IMR-90 (cell line): ENCODE results near the gene MAGOH. TPM values are rescaled to one million over a fixed set of nuclear protein-coding genes. Genes with fewer than 3 reads are reported as not detected.

Experiments used
- ATAC-seq: fragments of 200-7000 bp; cut with Tn5 transposase; 2 replicates; pipeline ENCODE4 v1.9.1; 2020; ENCODE audit warnings: low read depth, mild to moderate bottlenecking, moderate library complexity
- BruUV-seq: library from RNA; stranded (reverse); fragments of 400-500 nt; replicated peaks from 2 replicates; lab custom pipeline; 2021; lab: Mats Ljungman, UMichigan
- CTCF ChIA-PET: fragments of 300-600 bp; formaldehyde crosslinking; extraction: SDS; loops from one replicate; lab custom pipeline; 2021; ENCODE audit warnings: antibody characterized with exemption; lab: Yijun Ruan, JAX
- POLR2A ChIA-PET: fragments of 300-600 bp; sonication (Branson Sonifier 250); formaldehyde crosslinking; loops from one replicate; lab custom pipeline; 2022; ENCODE audit warnings: antibody characterized with exemption; ENCODE audit not compliant: unreplicated experiment; lab: Charles Lee
- DNase-seq: peaks from one replicate; pipeline ENCODE4 v3.0.0; 2013
- H2AFZ ChIP-seq: replicated peaks from 2 replicates; pipeline ENCODE3; 2013; ENCODE audit warnings: low read length, mild to moderate bottlenecking; ENCODE audit not compliant: poor library complexity
- H2AK5ac ChIP-seq: 2 replicates; pipeline ENCODE4 v1.6.1; 2013; ENCODE audit warnings: low read depth, low read length, inconsistent platforms
- H2AK9ac ChIP-seq: replicated peaks from 2 replicates; pipeline ENCODE3; 2013; ENCODE audit warnings: mild to moderate bottlenecking, low read depth, low read length, moderate library complexity; ENCODE audit not compliant: poor library complexity
- H2BK120ac ChIP-seq: 2 replicates; pipeline ENCODE4 v1.6.1; 2013; ENCODE audit warnings: low read depth, low read length, inconsistent platforms
- H2BK15ac ChIP-seq: 3 replicates; pipeline ENCODE4 v1.6.1; 2013; ENCODE audit warnings: low read depth, low read length, inconsistent platforms
- H2BK20ac ChIP-seq: 2 replicates; pipeline ENCODE4 v1.6.1; 2013; ENCODE audit warnings: low read depth, mild to moderate bottlenecking, inconsistent platforms, low read length, moderate library complexity
- H2BK5ac ChIP-seq: 2 replicates; pipeline ENCODE4 v1.6.1; 2013; ENCODE audit warnings: mild to moderate bottlenecking, low read depth, low read length, inconsistent platforms; ENCODE audit not compliant: poor library complexity, severe bottlenecking
- H3K14ac ChIP-seq: replicated peaks from 2 replicates; pipeline ENCODE4 v1.6.1; 2013; ENCODE audit warnings: low read depth, low read length, inconsistent platforms
- H3K18ac ChIP-seq: 2 replicates; pipeline ENCODE4 v1.6.1; 2013; ENCODE audit warnings: low read depth, low read length, control low read depth
- H3K23ac ChIP-seq: 2 replicates; pipeline ENCODE4 v1.6.1; 2013; ENCODE audit warnings: low read depth, low read length, inconsistent platforms
- H3K27ac ChIP-seq: 2 replicates; pipeline ENCODE4 v1.5.1; 2013; ENCODE audit warnings: mild to moderate bottlenecking, control low read depth, low read length; ENCODE audit not compliant: insufficient read depth
- H3K27me3 ChIP-seq: 2 replicates; pipeline ENCODE4 v1.6.1; 2013; ENCODE audit warnings: low read length; ENCODE audit not compliant: control insufficient read depth, insufficient read depth
- H3K36me3 ChIP-seq: 2 replicates; pipeline ENCODE4 v1.6.1; 2013; ENCODE audit warnings: low read length, mixed read lengths; ENCODE audit not compliant: control insufficient read depth, insufficient read depth
- H3K4ac ChIP-seq: 2 replicates; pipeline ENCODE4 v1.6.1; 2013; ENCODE audit warnings: low read depth, low read length, inconsistent platforms
- H3K4me1 ChIP-seq: 2 replicates; pipeline ENCODE4 v1.6.1; 2013; ENCODE audit warnings: low read length, mixed read lengths; ENCODE audit not compliant: control insufficient read depth, insufficient read depth
- H3K4me2 ChIP-seq: 2 replicates; pipeline ENCODE4 v1.6.1; 2013; ENCODE audit warnings: low read depth, mild to moderate bottlenecking, control low read depth, low read length, moderate library complexity
- H3K4me3 ChIP-seq: 2 replicates; pipeline ENCODE4 v1.5.1; 2013; ENCODE audit warnings: low read depth, mild to moderate bottlenecking, control low read depth, low read length, moderate library complexity; ENCODE audit not compliant: insufficient read depth
- H3K56ac ChIP-seq: 2 replicates; pipeline ENCODE4 v1.6.1; 2013; ENCODE audit warnings: low read length, inconsistent platforms; ENCODE audit not compliant: insufficient read depth; ENCODE audit errors: extremely low read depth
- H3K79me1 ChIP-seq, 2 experiments: 2 replicates each; pipeline ENCODE4 v1.6.1; 2013; ENCODE audit warnings: low read length in 2 of 2, inconsistent platforms in 1 of 2, low read depth in 1 of 2
- H3K9ac ChIP-seq: 2 replicates; pipeline ENCODE4 v1.6.1; 2013; ENCODE audit warnings: low read depth, low read length, control low read depth
- H3K9me1 ChIP-seq: 2 replicates; pipeline ENCODE4 v1.6.1; 2013; ENCODE audit warnings: low read length, inconsistent platforms; ENCODE audit not compliant: insufficient read depth
- H3K9me3 ChIP-seq: 2 replicates; pipeline ENCODE4 v1.6.1; 2013; ENCODE audit warnings: low read length; ENCODE audit not compliant: control insufficient read depth, insufficient read depth
- H4K20me1 ChIP-seq: 2 replicates; pipeline ENCODE4 v1.6.1; 2013; ENCODE audit warnings: low read length, inconsistent platforms; ENCODE audit not compliant: insufficient read depth
- H4K5ac ChIP-seq: 2 replicates; pipeline ENCODE4 v1.6.1; 2013; ENCODE audit warnings: mild to moderate bottlenecking, low read depth, low read length, control low read depth
- H4K8ac ChIP-seq, 2 experiments: 2 replicates each; pipeline ENCODE4 v1.6.1; 2013; ENCODE audit warnings: low read depth in 2 of 2, low read length in 2 of 2, control low read depth in 1 of 2, inconsistent platforms in 1 of 2
- H4K91ac ChIP-seq: 2 replicates; pipeline ENCODE4 v1.6.1; 2013; ENCODE audit warnings: low read depth, low read length, inconsistent platforms; ENCODE audit not compliant: insufficient read depth
- BHLHE40 ChIP-seq: fragments of 150-350 bp; IDR thresholded peaks from 2 replicates; pipeline ENCODE4 v1.6.1; 2016; ENCODE audit warnings: mild to moderate bottlenecking, low read depth, low read length
- CEBPB ChIP-seq: IDR thresholded peaks from 2 replicates; pipeline ENCODE4 v1.6.1; 2012; ENCODE audit warnings: low read depth, low read length, improper control_type of control experiment
- CHD1 ChIP-seq: IDR thresholded peaks from 2 replicates; pipeline ENCODE4 v1.6.1; 2012; ENCODE audit warnings: low read depth, low read length, improper control_type of control experiment
- CTCF ChIP-seq: conservative IDR thresholded peaks from 2 replicates; pipeline ENCODE4 v1.5.1; 2012; ENCODE audit warnings: mild to moderate bottlenecking, low read depth, low read length, improper control_type of control experiment
- ELK1 ChIP-seq: fragments of 150-350 bp; IDR thresholded peaks from 2 replicates; pipeline ENCODE4 v1.6.1; 2016; ENCODE audit warnings: low read depth, mild to moderate bottlenecking, low read length, moderate library complexity, borderline replicate concordance
- FOS ChIP-seq: fragments of 150-350 bp; IDR thresholded peaks from 2 replicates; pipeline ENCODE4 v1.6.1; 2016; ENCODE audit warnings: low read depth, low read length
- MAFK ChIP-seq: IDR thresholded peaks from 2 replicates; pipeline ENCODE4 v1.6.1; 2012; ENCODE audit warnings: low read depth, low read length, improper control_type of control experiment
- MAZ ChIP-seq: IDR thresholded peaks from 2 replicates; pipeline ENCODE4 v1.6.1; 2012; ENCODE audit warnings: low read depth, mild to moderate bottlenecking, low read length, improper control_type of control experiment, moderate library complexity, borderline replicate concordance
- MXI1 ChIP-seq: IDR thresholded peaks from 2 replicates; pipeline ENCODE4 v1.6.1; 2012; ENCODE audit warnings: low read depth, mild to moderate bottlenecking, low read length, moderate library complexity, borderline replicate concordance
- POLR2A ChIP-seq: IDR thresholded peaks from 2 replicates; pipeline ENCODE4 v1.6.1; 2012; ENCODE audit warnings: mild to moderate bottlenecking, low read depth, low read length
- RAD21 ChIP-seq: IDR thresholded peaks from 2 replicates; pipeline ENCODE4 v1.6.1; 2012; ENCODE audit warnings: low read length, improper control_type of control experiment
- RCOR1 ChIP-seq: IDR thresholded peaks from 2 replicates; pipeline ENCODE4 v1.6.1; 2012; ENCODE audit warnings: mild to moderate bottlenecking, low read length, improper control_type of control experiment; ENCODE audit not compliant: insufficient replicate concordance
- RFX5 ChIP-seq: IDR thresholded peaks from 2 replicates; pipeline ENCODE4 v1.8.0; 2012; ENCODE audit warnings: low read depth, mild to moderate bottlenecking, low read length, moderate library complexity
- SMC3 ChIP-seq: fragments of 150-350 bp; IDR thresholded peaks from 2 replicates; pipeline ENCODE4 v1.6.1; 2016; ENCODE audit warnings: low read depth, mild to moderate bottlenecking, antibody characterized with exemption, low read length, moderate library complexity
- WGBS, 2 experiments: methylation state at CpG; one replicate each; pipeline versions ENCODE4 v1.1.5 to v1.1.7; 2013; ENCODE audit warnings: missing lambda C conversion rate in 2 of 2; ENCODE audit not compliant: insufficient read length in 1 of 2; ENCODE audit errors: extremely low coverage in 2 of 2; 5-methylcytosine and 5-hydroxymethylcytosine counted together
- dilution Hi-C: fragments of 300-500 bp; cut with HindIII; formaldehyde crosslinking; loops from one replicate; pipeline ENCODE4 v1.14.3; 2018; ENCODE audit warnings: low sequenced_read_pairs; ENCODE audit not compliant: unreplicated experiment
- in situ Hi-C: fragments of 300-500 bp; cut with MboI; formaldehyde crosslinking; loops from 3 replicates; pipeline ENCODE4 v1.14.3; 2019; ENCODE audit warnings: low sequenced_read_pairs, inconsistent platforms, mixed read lengths
- intact Hi-C: fragments of 100-400 bp; cut with micrococcal nuclease; formaldehyde crosslinking; loops from 2 replicates; pipeline ENCODE4 v1.10.0; 2022
- polyA plus RNA-seq, 3 experiments: library from polyadenylated mRNA; depleted of rRNA; stranded (reverse); fragments of >200 nt; gene quantifications; 2 replicates each; pipeline ENCODE4 v1.2.3, GENCODE V29; 2012; ENCODE audit warnings: low replicate concordance in 1 of 3
- total RNA-seq: library from RNA; depleted of rRNA; stranded (reverse); fragments of >200 nt; gene quantifications from 2 replicates; pipeline ENCODE4 v1.2.3, GENCODE V29; 2012

The MAGOH gene
- total and polyA plus RNA-seq, 2 of the 4 experiments (the other 2 are of a cell fraction) = 3.8 to 26.3 TPM

- Histone ChIP-seq H3K4me1 (peaks cover 8% of the 10 kb centered on the region), H3K27me3 (no peaks in the 10 kb centered on the region), H3K4me2 (peak within 1 kb of the TSS; percentile 99), H3K79me1 (peaks cover 19 to 36% of the 10 kb centered on the region in 2 experiments), H2AK9ac (peak within 1 kb of the TSS; percentile 98), H2BK15ac (peak within 1 kb of the TSS; percentile 88; the same call in 1 of the 3 replicates), H3K18ac (peak within 1 kb of the TSS; percentile 99), H3K27ac (peak within 1 kb of the TSS; percentile 100), H2BK20ac (peak within 1 kb of the TSS; percentile 8; the same call in 1 of the 2 replicates), H3K9me3 (no peaks in the 10 kb centered on the region), H4K5ac (peak within 1 kb of the TSS; percentile 100), H3K9ac (peak within 1 kb of the TSS; percentile 100), H3K14ac (peak within 1 kb of the TSS; percentile 99), H3K36me3 (peaks cover 18% of the 10 kb centered on the region), H2AK5ac (peak within 1 kb of the TSS; percentile 98), H2BK5ac (peak within 1 kb of the TSS; percentile 100), H3K9me1 (peaks cover 21% of the 10 kb centered on the region), H3K23ac (peak within 1 kb of the TSS; percentile 98), H4K91ac (peak within 1 kb of the TSS; percentile 98), H3K4me3 (peak within 1 kb of the TSS; percentile 98), H2BK120ac (peak within 1 kb of the TSS; percentile 88), H2AFZ (peak within 1 kb of the TSS; percentile 99), H4K20me1 (no peaks in the 10 kb centered on the region), H3K56ac (peak within 1 kb of the TSS; percentile 89), H3K4ac (peak within 1 kb of the TSS; percentile 99), H4K8ac (peak within 1 kb of the TSS; percentile 97 to 100)
- in situ Hi-C loops = no loop called here
- POLR2A ChIA-PET = no interaction called here
- intact Hi-C loops = no loop called here
- WGBS, 2 experiments = 0% methylated on average over 21 of the region's 61 CpGs; no CpG with 5 or more reads in 1 of the 2 experiments
- ATAC-seq (peak; percentile 98), DNase-seq (peak; percentile 88)
- CTCF ChIA-PET = interaction anchor here (0.5 kb wide), 1 partner anchor 1262 kb away, joined by 3 read pairs; no protein-coding TSS in a partner anchor
- no TSS peak for BruUV-seq
- dilution Hi-C loops = no loop called here
- no peak for TF ChIP-seq RFX5
- no peak for TF ChIP-seq CEBPB
- no peak for TF ChIP-seq FOS
- 0 out of 2 replicates have a peak, but pooled peaks have one; percentile 16 for TF ChIP-seq BHLHE40
- no peak for TF ChIP-seq ELK1
- TF ChIP-seq CTCF = no peak
- TF ChIP-seq SMC3 = 0 out of 2 replicates have a peak, but pooled peaks have one; percentile 5
- TF ChIP-seq RCOR1 = no peak
- TF ChIP-seq MXI1 = peak; percentile 63
- no peak; the same call in 1 of the 2 replicates for TF ChIP-seq CHD1
- TF ChIP-seq POLR2A = peak; percentile 95
- TF ChIP-seq MAFK = no peak
- TF ChIP-seq MAZ = peak; percentile 87; the same call in 1 of the 2 replicates
- TF ChIP-seq RAD21 = no peak
These were observed 18.0 kb downstream of the MAGOH start, which contains the start of gene CZIB for GRCh38 chr1:53220171-53220961. CZIB (minus strand) TSS chr1:53220634; CDS start chr1:53220575, 59 bp downstream.
